Raji (cell line): Measurements from ENCODE around the gene NRP2.

Experiments
- POLR2A ChIP-seq: IDR thresholded peaks from 2 replicates; pipeline ENCODE4 v1.6.1; 2011; ENCODE audit warnings: low read depth, low read length, control low read depth; ENCODE audit not compliant: insufficient read depth

Gene NRP2

DNA sequence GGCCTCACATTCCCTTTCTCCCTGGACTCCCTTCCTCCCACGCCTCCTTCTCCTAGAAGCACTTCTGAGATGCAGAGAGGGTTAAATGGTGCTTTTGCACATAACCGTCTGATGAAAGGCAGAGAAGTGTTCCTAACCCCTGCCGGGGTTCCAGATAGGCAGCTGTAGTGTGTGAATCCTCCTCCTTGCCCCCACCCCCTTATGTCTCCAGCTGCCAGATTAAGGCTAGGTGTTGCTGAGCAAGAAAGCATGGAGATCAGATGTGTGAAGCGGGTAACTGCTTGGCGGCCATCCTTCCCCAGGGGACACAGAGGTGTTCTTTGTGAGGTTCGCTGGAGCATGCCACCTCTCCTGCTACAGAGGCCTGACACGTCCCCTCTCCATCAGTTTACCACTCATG, 88.3 kb downstream of the NRP2 start:
- no peak for TF ChIP-seq POLR2A

DNA sequence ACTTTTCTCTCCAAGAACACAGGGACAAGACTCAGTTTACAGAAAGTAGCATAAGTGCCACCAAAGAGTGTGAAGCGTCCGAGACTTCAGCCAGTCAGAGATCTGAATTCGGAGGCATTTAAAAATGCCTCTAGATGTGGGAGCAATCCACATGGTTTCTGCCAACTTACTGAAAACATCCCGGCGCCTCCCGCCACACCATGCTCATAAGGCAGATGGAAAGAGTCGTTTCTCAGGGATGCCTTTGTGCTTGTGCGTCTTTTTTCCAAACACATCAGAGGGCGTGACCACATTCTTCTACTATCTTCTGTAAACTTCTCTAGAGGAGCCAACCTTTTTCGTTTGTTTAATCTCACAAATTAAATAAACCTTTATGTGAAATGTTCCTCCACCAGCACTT, 88.7 kb downstream of the NRP2 start:
- no peak for TF ChIP-seq POLR2A

DNA sequence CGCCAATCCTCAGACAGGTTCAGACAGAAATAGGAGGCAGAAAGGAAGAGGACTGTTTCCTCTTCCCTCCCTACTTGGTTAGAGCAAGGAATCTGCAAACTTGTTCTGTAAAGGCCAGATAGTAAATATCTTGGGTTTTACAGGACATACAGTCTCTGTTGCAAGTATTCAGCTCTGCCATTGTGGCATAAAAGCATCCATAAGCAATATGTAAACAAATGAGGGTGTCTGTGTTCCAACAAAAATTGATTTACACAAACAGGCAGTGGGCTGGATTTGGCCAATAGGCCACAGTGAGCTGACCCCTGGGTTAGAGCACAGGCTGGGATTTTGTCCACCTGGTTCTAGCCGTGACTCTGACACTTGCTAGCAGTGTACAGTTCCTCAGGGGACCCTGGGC, 89.4 kb downstream of the NRP2 start:
- no peak for TF ChIP-seq POLR2A

GRCh38 chr2:205772983-205773382, 90.7 kb downstream of the NRP2 start:
- TF ChIP-seq POLR2A, result no peak

DNA sequence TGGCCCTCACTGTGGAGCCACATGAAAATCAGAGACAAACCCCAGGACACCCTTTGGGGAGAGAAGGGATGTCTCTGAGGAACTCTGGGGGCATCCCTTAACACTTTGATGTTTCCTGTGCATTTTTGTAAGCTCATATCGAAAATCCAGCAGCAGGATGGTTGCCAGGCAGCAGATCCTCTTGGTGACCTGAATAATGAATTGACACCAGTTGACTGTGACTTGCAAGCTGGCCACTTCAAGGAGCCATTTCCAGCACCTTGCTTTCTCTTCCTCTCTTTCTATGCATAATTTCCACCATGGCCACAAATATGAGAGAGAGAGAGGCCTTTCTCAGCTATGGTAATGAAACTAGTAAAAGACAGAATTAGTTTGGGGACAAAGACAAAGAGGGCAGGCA, 91.7 kb downstream of the NRP2 start:
- no peak for TF ChIP-seq POLR2A

GRCh38 chr2:205775097-205775877, 93.0 kb downstream of the NRP2 start:
- no peak for TF ChIP-seq POLR2A

DNA sequence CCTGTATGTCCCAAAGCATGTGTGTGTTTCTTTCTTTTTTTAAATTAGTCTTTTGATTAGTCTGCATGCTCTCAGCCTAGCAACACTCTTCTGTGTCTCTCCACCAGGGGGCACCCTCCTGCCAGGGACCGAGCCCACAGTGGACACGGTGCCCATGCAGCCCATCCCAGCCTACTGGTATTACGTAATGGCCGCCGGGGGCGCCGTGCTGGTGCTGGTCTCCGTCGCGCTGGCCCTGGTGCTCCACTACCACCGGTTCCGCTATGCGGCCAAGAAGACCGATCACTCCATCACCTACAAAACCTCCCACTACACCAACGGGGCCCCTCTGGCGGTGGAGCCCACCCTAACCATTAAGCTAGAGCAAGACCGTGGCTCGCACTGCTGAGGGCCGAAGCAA, 93.8 kb downstream of the NRP2 start:
- no peak for TF ChIP-seq POLR2A

DNA sequence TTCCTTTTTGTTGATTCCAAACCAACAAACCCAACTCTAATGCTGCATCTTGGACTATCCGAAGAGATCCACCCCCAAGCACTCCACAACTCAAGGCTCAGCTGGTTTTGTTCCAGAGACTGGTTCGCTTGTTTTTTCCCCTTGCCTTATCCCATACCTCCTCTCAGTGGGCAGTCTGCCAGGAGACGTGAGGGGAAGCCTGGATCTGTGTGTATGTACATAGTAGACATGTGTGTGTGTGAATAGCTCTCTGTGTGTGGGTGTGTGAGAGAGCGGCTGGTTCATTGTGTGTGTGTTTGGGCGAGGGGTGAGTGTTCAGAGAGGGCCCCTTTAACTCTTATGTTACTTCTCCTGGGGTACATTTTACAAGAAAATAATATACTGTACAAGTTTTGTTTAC, 94.4 kb downstream of the NRP2 start:
- no peak for TF ChIP-seq POLR2A

DNA sequence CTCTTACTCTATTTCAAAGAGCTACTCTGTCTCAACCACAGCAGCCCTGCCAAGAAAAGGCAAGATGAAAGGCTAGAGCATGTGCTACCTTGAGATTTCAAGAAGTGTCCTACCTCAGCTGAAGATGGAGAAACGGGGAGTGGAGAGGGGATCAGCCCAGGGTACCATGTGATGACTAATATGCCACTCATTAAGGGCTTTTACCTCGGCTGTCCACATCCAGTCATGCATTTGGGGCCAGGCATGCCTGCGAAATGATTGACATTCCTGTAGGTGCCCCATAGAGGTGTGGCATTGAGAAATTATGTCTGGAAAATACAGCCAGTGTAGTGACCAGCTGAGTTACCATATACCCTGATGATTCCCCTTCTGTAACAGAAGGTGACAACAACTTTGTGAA, 96.1 kb downstream of the NRP2 start:
- TF ChIP-seq POLR2A, result no peak

DNA sequence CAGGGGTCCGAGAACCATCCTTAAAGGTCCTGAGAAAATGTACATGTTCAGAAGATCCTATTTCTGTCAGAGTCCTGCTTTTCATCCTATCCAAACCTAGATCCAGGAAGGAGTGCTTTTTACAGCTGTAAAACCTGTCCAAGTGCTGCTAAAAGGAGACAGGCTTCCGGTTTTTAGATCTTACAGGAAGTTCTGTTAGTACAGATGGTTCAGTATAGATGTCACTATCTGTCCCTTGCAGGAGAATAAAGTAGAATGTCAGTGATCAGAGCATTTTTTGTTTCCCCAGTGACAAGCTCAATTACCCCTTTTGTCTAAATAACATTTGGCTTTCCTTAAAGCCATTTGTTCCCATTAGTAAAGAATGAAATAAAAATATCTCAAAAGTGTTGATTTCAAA, 98.3 kb downstream of the NRP2 start:
- TF ChIP-seq POLR2A, result no peak

GRCh38 chr2:205781244-205781931, 99.1 kb downstream of the NRP2 start:
- TF ChIP-seq POLR2A, result no peak

GRCh38 chr2:205782941-205783340, 100.6 kb downstream of the NRP2 start:
- no peak for TF ChIP-seq POLR2A

DNA sequence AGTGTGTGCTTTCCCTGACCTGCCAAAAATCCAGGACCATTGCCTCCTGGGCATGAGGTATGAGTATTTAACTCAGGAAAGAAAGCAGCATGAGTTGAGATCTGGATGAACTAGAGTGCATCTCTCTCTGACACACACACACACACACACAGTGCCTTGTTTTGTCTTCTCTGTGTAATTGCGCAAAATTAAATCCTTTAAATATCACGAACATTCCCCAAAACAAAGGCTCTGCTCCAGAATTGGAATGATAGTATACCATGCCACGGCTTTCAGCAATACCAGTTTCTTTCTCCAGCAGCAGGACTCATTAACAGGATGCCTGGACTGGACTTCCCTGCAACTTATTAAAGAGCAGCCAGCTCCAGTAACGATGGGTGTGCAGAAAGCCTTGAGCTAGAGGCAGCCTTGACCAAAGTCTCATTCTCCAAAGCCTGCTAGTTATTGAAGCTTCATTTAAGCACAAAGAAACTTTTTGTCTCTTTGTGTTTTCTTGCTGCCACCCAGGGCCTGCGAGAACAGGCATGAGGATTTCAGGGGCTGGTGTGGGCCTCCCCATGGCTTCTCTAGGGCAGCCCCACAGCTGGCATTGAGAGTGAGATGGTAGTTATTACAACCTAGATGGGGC, 101.7 kb downstream of the NRP2 start:
- TF ChIP-seq POLR2A, result no peak

DNA sequence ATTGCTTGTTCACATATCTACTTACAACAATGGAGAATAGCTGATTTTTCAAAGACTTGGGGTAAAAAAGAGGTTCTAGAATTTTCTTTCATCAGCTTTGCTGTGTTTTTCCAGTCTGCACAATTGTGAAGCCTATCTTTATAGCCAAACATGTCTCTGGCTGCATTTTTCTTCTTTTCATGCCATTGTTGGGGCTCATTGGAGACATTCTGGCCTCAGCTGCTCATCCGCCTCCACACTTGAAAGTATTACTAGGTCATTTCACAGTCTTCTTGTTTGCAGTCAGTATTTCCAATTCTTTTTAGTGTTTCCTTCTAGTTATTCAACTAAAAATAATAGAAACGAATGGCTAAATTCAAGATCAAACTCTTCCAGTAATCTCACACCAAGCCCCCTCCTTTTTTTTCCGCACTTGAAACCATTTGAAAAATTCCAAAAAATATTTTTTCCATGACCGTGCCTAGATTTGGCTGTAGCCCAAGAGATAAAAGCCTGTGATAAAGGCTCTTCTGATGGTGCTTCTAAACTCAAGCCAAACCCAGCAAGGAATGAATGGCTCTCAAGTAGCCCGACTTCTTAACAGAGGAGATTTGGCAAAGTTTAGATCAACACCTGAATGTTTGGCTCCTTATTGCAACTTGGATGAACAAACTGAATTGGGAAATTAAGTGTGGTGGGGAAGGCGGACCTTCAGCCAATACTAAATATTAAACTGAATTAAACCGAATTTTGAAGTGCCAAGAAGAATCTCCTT, 103.4 kb downstream of the NRP2 start:
- TF ChIP-seq POLR2A, result no peak

GRCh38 chr2:205786976-205787375, 104.7 kb downstream of the NRP2 start:
- no peak for TF ChIP-seq POLR2A
